Aorta (tissue), 5 donors: ENCODE results near the gene TRAM2. TPM values are rescaled to one million over a fixed set of nuclear protein-coding genes. Genes with fewer than 3 reads are reported as not detected.

ENCODE experiments used
- ATAC-seq: fragments of 200-7000 bp; cut with Tn5 transposase; one replicate; pipeline ENCODE4 v1.9.1; 2022; ENCODE audit warnings: moderate library complexity; ENCODE audit not compliant: low FRiP score
- DNase-seq, 2 donors: peaks; one replicate each; pipeline ENCODE4 v3.0.0-alpha.2; 2020
- H3K27ac ChIP-seq, 2 donors: one replicate each; pipeline ENCODE4 v1.5.1; 2013; ENCODE audit warnings: low read length in 2 of 2, mild to moderate bottlenecking in 2 of 2, moderate library complexity in 2 of 2, control low read depth in 1 of 2, inconsistent platforms in 1 of 2, low read depth in 1 of 2
- H3K27me3 ChIP-seq, 2 donors: one replicate each; pipeline ENCODE4 v1.6.1; 2013; ENCODE audit warnings: control low read depth in 1 of 2, low read length in 1 of 2, mild to moderate bottlenecking in 1 of 2, moderate library complexity in 1 of 2; ENCODE audit not compliant: insufficient read depth in 2 of 2, control insufficient read depth in 1 of 2
- H3K36me3 ChIP-seq, 2 donors: one replicate each; pipeline ENCODE4 v1.6.1; 2013; ENCODE audit warnings: control low read depth in 1 of 2, low read length in 1 of 2, mild to moderate bottlenecking in 1 of 2; ENCODE audit not compliant: insufficient read depth in 2 of 2, control insufficient read depth in 1 of 2
- H3K4me1 ChIP-seq, 2 donors: one replicate each; pipeline ENCODE4 v1.6.1; 2013; ENCODE audit warnings: low read length in 2 of 2, control low read depth in 1 of 2, mild to moderate bottlenecking in 1 of 2, moderate library complexity in 1 of 2; ENCODE audit not compliant: insufficient read depth in 2 of 2, control insufficient read depth in 1 of 2
- H3K4me3 ChIP-seq, 2 donors: one replicate each; pipeline ENCODE4 v1.5.1; 2013; ENCODE audit warnings: low read length in 2 of 2, control low read depth in 1 of 2, mild to moderate bottlenecking in 1 of 2
- H3K9me3 ChIP-seq: one replicate; pipeline ENCODE4 v1.6.1; 2013; ENCODE audit warnings: mild to moderate bottlenecking, low read length; ENCODE audit not compliant: control insufficient read depth
- WGBS, 2 donors: extraction: QIAGEN DNeasy Blood & Tissue Kit; methylation state at CpG; one replicate each; pipeline ENCODE4 v1.1.7; 2013; 5-methylcytosine and 5-hydroxymethylcytosine counted together
- intact Hi-C, 2 donors: fragments of 100-400 bp; cut with DNase I; formaldehyde crosslinking; loops; one replicate each; pipeline versions ENCODE4 v1.14.2 to v1.15.0; 2022
- polyA plus RNA-seq, 2 donors: library from polyadenylated mRNA; stranded (reverse); fragments of 200-250 nt; gene quantifications; one replicate each; pipeline ENCODE4 v1.2.3, GENCODE V29; 2013
- total RNA-seq, 2 donors: library from RNA; stranded (reverse); fragmentation: NEBNext Ultra II Directional; extraction: Animal tissue kit (Norgen Biotek cat#: 25700); gene quantifications; one replicate each; pipeline ENCODE4 v1.2.1, GENCODE V29; 2021
- donor health status: healthy with polysubstance abuse.
- donor health status: Bipolar disorder and iron deficiency.
- donor health status: DM: no; HTN: no; CAD: no.
- donor health status: DM: no; HTN: no; CAD: no.
- donor health status: DM: yes; HTN: yes; CAD: no.

TRAM2 gene
- total and polyA plus RNA-seq, 4 donors: 7.5 to 39.5 (median 30.3) TPM

- no peak for ATAC-seq
These were observed 19.6 kb upstream of the TRAM2 start for GRCh38 chr6:52596371-52597028.

GRCh38 chr6:52595796-52596130, 18.9 kb upstream of the TRAM2 start:
- DNase-seq: no peak
- Histone ChIP-seq H3K4me3 (no peak overlapping the region), H3K9me3 (no peaks in the 10 kb centered on the region), H3K27me3 (no peaks in the 10 kb centered on the region), H3K4me1 (peaks cover 2 to 3% of the 10 kb centered on the region in 2 donors), H3K27ac (peak overlapping the region in 1 of 2 donors; percentile 43), H3K36me3 (no peaks in the 10 kb centered on the region)
- ATAC-seq: no peak
- intact Hi-C loops: loop anchor here (2.0 to 5.0 kb wide), 5 partner anchors 67 to 179 kb away; no protein-coding TSS in a partner anchor

More at GRCh38 chr6:52596371-52597028, 19.6 kb upstream of the TRAM2 start:
- Histone ChIP-seq H3K4me1 (peaks cover 2 to 3% of the 10 kb centered on the region in 2 donors), H3K9me3 (no peaks in the 10 kb centered on the region), H3K4me3 (no peak overlapping the region), H3K27me3 (no peaks in the 10 kb centered on the region), H3K36me3 (no peaks in the 10 kb centered on the region), H3K27ac (peak overlapping the region in 1 of 2 donors; percentile 17)
- intact Hi-C loops: loop anchor here (2.0 to 5.0 kb wide), 5 partner anchors 66 to 180 kb away; no protein-coding TSS in a partner anchor
- 21 to 22% methylated on average over 2 of the region's 2 CpGs for WGBS, 2 donors
- no peak for DNase-seq

- peaks cover 2 to 3% of the 10 kb centered on the region in 2 donors for H3K4me1 ChIP-seq
- no peak overlapping the region for H3K4me3 ChIP-seq
- ATAC-seq: peak; percentile 89
- intact Hi-C loops: loop anchor here (5.0 kb wide), 4 partner anchors 67 to 178 kb away; no protein-coding TSS in a partner anchor
- WGBS, 2 donors: 14 to 27% methylated on average over 7 of the region's 7 CpGs
- peak overlapping the region in 1 of 2 donors; percentile 50 for H3K27ac ChIP-seq
- no peaks in the 10 kb centered on the region for H3K36me3 ChIP-seq
- H3K9me3 ChIP-seq: no peaks in the 10 kb centered on the region
- H3K27me3 ChIP-seq: no peaks in the 10 kb centered on the region
- peak in 1 of 2 donors; percentile 62 for DNase-seq
These were observed 18.3 kb upstream of the TRAM2 start for GRCh38 chr6:52595000-52595795.

GRCh38 chr6:52594221-52594620, 17.4 kb upstream of the TRAM2 start:
- H3K27me3 ChIP-seq: no peaks in the 10 kb centered on the region
- intact Hi-C loops: no loop called here
- H3K4me3 ChIP-seq: no peak overlapping the region
- no peaks in the 10 kb centered on the region for H3K36me3 ChIP-seq
- peaks cover 2 to 3% of the 10 kb centered on the region in 2 donors for H3K4me1 ChIP-seq
- ATAC-seq (no peak), DNase-seq (no peak)
- H3K27ac ChIP-seq: no peak overlapping the region
- no peaks in the 10 kb centered on the region for H3K9me3 ChIP-seq
- 89 to 92% methylated on average over 5 of the region's 5 CpGs for WGBS, 2 donors

GRCh38 chr6:52591832-52592231, 15.0 kb upstream of the TRAM2 start:
- H3K27ac ChIP-seq: no peak overlapping the region
- no peaks in the 10 kb centered on the region for H3K9me3 ChIP-seq
- H3K4me3 ChIP-seq: no peak overlapping the region
- intact Hi-C loops: no loop called here
- no peaks in the 10 kb centered on the region for H3K36me3 ChIP-seq
- no peak for ATAC-seq
- no peaks in the 10 kb centered on the region for H3K27me3 ChIP-seq
- WGBS, 2 donors: 68 to 91% methylated on average over 1 of the region's 1 CpG
- peaks cover 0 to 7% of the 10 kb centered on the region in 2 donors for H3K4me1 ChIP-seq
- no peak for DNase-seq

GRCh38 chr6:52590152-52590891, 13.5 kb upstream of the TRAM2 start:
- DNase-seq: peak in 1 of 2 donors; percentile 62
- Histone ChIP-seq H3K36me3 (no peaks in the 10 kb centered on the region), H3K9me3 (no peaks in the 10 kb centered on the region), H3K27me3 (no peaks in the 10 kb centered on the region), H3K4me3 (no peak overlapping the region), H3K27ac (no peak overlapping the region), H3K4me1 (peaks cover 0 to 4% of the 10 kb centered on the region in 2 donors)
- WGBS, 2 donors: 61 to 65% methylated on average over 5 of the region's 5 CpGs
- ATAC-seq: no peak
- intact Hi-C loops: no loop called here

GRCh38 chr6:52588710-52589091, 11.8 kb upstream of the TRAM2 start:
- Histone ChIP-seq H3K4me1 (peaks cover 0 to 4% of the 10 kb centered on the region in 2 donors), H3K27ac (no peak overlapping the region), H3K36me3 (no peaks in the 10 kb centered on the region), H3K27me3 (no peaks in the 10 kb centered on the region), H3K4me3 (no peak overlapping the region), H3K9me3 (no peaks in the 10 kb centered on the region)
- no peak for ATAC-seq
- intact Hi-C loops: no loop called here
- no peak for DNase-seq
- 30 to 43% methylated on average over 1 of the region's 1 CpG for WGBS, 2 donors

GRCh38 chr6:52588087-52588709, 11.3 kb upstream of the TRAM2 start:
- DNase-seq (no peak), ATAC-seq (no peak)
- Histone ChIP-seq H3K4me3 (no peak overlapping the region), H3K27me3 (no peaks in the 10 kb centered on the region), H3K9me3 (no peaks in the 10 kb centered on the region), H3K36me3 (no peaks in the 10 kb centered on the region), H3K27ac (no peak overlapping the region), H3K4me1 (peaks cover 0 to 4% of the 10 kb centered on the region in 2 donors)
- intact Hi-C loops: no loop called here
- WGBS, 2 donors: 69 to 70% methylated on average over 8 of the region's 8 CpGs
